ENCODE data around the gene FAM177A1. TPM values are rescaled to one million over a fixed set of nuclear protein-coding genes. Genes with fewer than 3 reads are reported as not detected.
"Not testable (repeated sequence)": the region's sequence is repeated elsewhere in the genome, so short reads cannot be mapped to it uniquely, and the experiment has no call there.

FAM177A1 gene
- polyA plus RNA-seq, 2 of the 4 experiments (the other 2 are of a cell fraction) = 76.9 to 102 TPM

DNA sequence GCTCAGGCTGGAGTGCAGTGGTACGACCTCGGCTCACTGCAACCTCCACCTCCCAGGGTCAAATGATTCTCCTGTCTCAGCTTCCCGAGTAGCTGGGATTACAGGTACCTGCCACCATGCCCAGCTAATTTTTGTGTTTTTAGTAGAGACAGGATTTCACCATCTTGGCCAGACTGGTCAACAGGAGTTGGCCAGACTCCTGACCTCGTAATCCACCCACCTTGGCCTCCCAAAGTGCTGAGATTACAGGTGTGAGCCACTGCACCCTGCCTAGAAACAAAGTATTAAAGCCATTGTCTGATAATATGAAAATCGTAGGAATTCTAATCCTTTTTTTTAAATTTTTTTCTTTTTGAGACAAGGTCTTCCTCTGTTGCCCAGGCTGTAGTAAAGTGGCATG lies 19.7 kb downstream of the FAM177A1 start:
- not testable (repeated sequence) for DNase-seq (ENCODE audit: low read depth in 1 of 2, low spot score in 1 of 2); FAIRE-seq; H3K4me3 ChIP-seq; H3K9me3 ChIP-seq; H3K27ac ChIP-seq; ATAC-seq; H3K4me2 ChIP-seq
- POLR2A ChIA-PET = interaction anchor here (0.6 kb wide), 1 partner anchor 21 kb away, joined by 4 read pairs; no protein-coding TSS in a partner anchor
- peaks cover 18% of the 10 kb centered on the region for H3K4me1 ChIP-seq
- 96% methylated on average over 5 of the region's 5 CpGs for WGBS (ENCODE audit: missing lambda C conversion rate)
- CTCF ChIA-PET = interaction anchor here (0.7 to 1.4 kb wide), 3 partner anchors 15 to 620 kb away, joined by 3 to 4 read pairs (median 3); no protein-coding TSS in a partner anchor

DNA sequence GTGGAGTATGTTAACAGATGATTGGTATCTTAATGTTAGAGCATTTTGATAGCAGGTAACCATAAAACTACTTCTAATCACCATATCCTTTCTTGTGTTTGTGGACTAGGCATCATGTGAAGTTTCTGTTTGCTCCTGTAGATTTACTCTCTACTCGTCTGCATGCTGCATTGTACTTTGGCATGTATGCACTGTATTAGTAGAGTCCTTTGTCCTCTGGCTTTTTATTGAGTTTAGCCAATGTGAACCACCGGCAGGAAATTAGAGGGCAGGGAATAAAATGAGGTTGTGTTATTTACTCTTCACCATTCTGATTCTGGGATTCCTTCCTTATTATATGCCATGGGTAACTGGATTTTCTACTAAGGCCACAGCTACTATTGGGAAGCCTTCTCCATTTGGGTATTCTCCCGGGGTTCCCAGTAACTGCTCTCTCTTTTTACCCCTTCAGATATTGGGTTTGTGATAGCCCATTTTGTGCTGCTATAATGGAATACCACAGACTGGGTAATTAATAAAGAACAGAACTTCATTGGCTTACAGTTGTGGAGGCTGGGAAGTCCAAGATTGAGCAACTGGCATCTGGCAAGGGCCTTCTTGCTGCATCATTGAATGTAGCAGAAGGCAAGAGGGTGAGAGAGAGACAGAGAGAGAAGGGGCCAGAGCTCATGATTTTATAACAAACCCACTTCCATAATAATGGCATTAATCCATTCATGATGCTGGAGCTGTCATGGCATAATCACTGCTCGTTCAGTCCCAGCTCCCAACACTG lies 22.4 kb downstream of the FAM177A1 start:
- no peak for TF ChIP-seq MYC (IDR thresholded peaks at IDR 0.05; ENCODE audit: borderline replicate concordance, low read length)
- no peak for TF ChIP-seq NPAS2 (CRISPR knock-in tag; IDR thresholded peaks at IDR 0.05; ENCODE audit: borderline replicate concordance)
- no peak for TF ChIP-seq EP300 (IDR thresholded peaks at IDR 0.05)
- no peak for TF ChIP-seq FOXS1 (CRISPR knock-in tag; IDR thresholded peaks at IDR 0.05)
- no peak for TF ChIP-seq MAZ (IDR thresholded peaks at IDR 0.05; ENCODE audit: borderline replicate concordance, low read depth, low read length)
- no peak for TF ChIP-seq KDM5A (IDR thresholded peaks at IDR 0.05)
- TF ChIP-seq ESRRA (IDR thresholded peaks at IDR 0.05; ENCODE audit: borderline replicate concordance, low read length) = no peak
- TF ChIP-seq HEYL (CRISPR knock-in tag; IDR thresholded peaks at IDR 0.05) = no peak
- no peak for TF ChIP-seq ZFP36 (IDR thresholded peaks at IDR 0.05; ENCODE audit: borderline replicate concordance, partially characterized antibody)
- no peak for TF ChIP-seq CHD4 (IDR thresholded peaks at IDR 0.05; ENCODE audit: borderline replicate concordance)
- TF ChIP-seq ZNF302 (CRISPR knock-in tag; IDR thresholded peaks at IDR 0.05) = no peak
- ATAC-seq = no peak
- Histone ChIP-seq H3K4me1 (no peaks in the 10 kb centered on the region), H3K27ac (no peak overlapping the region), H3K9me3 (no peaks in the 10 kb centered on the region; the same call in 2 of the 3 replicates), H3K4me3 (no peak overlapping the region), H3K4me2 (no peak overlapping the region)
- no peak for DNase-seq (ENCODE audit: low read depth in 1 of 2, low spot score in 1 of 2)
- FAIRE-seq = no peak
- WGBS (ENCODE audit: missing lambda C conversion rate) = 91% methylated on average over 4 of the region's 4 CpGs
- ChIA-PET CTCF (interaction anchor here (0.6 to 1.1 kb wide), 2 partner anchors 369 to 745 kb away, joined by 3 read pairs; no protein-coding TSS in a partner anchor), POLR2A (no interaction called here)

DNA sequence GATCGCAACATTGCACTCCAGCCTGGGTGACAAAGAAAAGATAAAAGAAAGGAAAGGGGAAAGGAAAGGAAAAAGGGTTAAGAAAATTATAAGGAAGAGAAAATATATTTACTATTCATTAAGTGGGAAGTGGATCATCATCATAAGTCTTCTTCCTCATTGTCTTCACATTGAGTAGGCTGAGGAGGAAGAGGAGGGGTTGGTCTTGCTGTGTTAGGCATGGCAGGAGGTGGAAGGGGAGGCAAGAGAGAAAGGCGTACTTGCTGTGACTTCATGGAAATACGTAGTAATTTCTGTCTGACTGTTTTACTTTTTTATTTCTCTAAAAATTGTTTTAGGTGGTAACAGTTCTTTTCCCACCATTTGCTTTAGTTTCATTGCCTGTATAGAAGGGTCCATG lies 26.2 kb downstream of the FAM177A1 start:
- DNase-seq (ENCODE audit: low read depth in 1 of 2, low spot score in 1 of 2) (no peak), ATAC-seq (no peak), FAIRE-seq (no peak)
- Histone ChIP-seq H3K4me3 (no peak overlapping the region), H3K4me2 (no peak overlapping the region), H3K9me3 (no peaks in the 10 kb centered on the region; the same call in 2 of the 3 replicates), H3K27ac (no peak overlapping the region), H3K4me1 (no peaks in the 10 kb centered on the region)
- no peak for TF ChIP-seq CBX8 (IDR thresholded peaks at IDR 0.05)
- TF ChIP-seq, protein P1, sequence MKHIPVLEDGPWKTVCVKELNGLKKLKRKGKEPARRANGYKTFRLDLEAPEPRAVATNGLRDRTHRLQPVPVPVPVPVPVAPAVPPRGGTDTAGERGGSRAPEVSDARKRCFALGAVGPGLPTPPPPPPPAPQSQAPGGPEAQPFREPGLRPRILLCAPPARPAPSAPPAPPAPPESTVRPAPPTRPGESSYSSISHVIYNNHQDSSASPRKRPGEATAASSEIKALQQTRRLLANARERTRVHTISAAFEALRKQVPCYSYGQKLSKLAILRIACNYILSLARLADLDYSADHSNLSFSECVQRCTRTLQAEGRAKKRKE (CRISPR knock-in tag; IDR thresholded peaks at IDR 0.05; ENCODE audit: low read depth) = no peak
- TF ChIP-seq RNF2 (IDR thresholded peaks at IDR 0.05; ENCODE audit: borderline replicate concordance, low read depth) = no peak
- no peak for TF ChIP-seq FOSB (CRISPR knock-in tag; IDR thresholded peaks at IDR 0.05)
- TF ChIP-seq POLR2A (IDR thresholded peaks at IDR 0.05; ENCODE audit: low read length) = no peak
- TF ChIP-seq EHMT2 (IDR thresholded peaks at IDR 0.05; ENCODE audit: low read depth) = no peak
- TF ChIP-seq, protein P2, sequence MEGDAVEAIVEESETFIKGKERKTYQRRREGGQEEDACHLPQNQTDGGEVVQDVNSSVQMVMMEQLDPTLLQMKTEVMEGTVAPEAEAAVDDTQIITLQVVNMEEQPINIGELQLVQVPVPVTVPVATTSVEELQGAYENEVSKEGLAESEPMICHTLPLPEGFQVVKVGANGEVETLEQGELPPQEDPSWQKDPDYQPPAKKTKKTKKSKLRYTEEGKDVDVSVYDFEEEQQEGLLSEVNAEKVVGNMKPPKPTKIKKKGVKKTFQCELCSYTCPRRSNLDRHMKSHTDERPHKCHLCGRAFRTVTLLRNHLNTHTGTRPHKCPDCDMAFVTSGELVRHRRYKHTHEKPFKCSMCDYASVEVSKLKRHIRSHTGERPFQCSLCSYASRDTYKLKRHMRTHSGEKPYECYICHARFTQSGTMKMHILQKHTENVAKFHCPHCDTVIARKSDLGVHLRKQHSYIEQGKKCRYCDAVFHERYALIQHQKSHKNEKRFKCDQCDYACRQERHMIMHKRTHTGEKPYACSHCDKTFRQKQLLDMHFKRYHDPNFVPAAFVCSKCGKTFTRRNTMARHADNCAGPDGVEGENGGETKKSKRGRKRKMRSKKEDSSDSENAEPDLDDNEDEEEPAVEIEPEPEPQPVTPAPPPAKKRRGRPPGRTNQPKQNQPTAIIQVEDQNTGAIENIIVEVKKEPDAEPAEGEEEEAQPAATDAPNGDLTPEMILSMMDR (IDR thresholded peaks at IDR 0.05) = no peak
- no peak for TF ChIP-seq MAFK (IDR thresholded peaks at IDR 0.05; ENCODE audit: partially characterized antibody)
- TF ChIP-seq MYC (IDR thresholded peaks at IDR 0.05; ENCODE audit: borderline replicate concordance, low read length) = no peak
- TF ChIP-seq FOSL2 (IDR thresholded peaks at IDR 0.05) = no peak
- TF ChIP-seq FOSL2 (CRISPR knock-in tag; IDR thresholded peaks at IDR 0.05) = no peak
- no peak for TF ChIP-seq ZNF302 (CRISPR knock-in tag; IDR thresholded peaks at IDR 0.05)
- CTCF ChIA-PET = no interaction called here
- POLR2A ChIA-PET = no interaction called here
- WGBS (ENCODE audit: missing lambda C conversion rate) = 96% methylated on average over 3 of the region's 3 CpGs
